ENCODE results near the gene TNNC1.

DNA sequence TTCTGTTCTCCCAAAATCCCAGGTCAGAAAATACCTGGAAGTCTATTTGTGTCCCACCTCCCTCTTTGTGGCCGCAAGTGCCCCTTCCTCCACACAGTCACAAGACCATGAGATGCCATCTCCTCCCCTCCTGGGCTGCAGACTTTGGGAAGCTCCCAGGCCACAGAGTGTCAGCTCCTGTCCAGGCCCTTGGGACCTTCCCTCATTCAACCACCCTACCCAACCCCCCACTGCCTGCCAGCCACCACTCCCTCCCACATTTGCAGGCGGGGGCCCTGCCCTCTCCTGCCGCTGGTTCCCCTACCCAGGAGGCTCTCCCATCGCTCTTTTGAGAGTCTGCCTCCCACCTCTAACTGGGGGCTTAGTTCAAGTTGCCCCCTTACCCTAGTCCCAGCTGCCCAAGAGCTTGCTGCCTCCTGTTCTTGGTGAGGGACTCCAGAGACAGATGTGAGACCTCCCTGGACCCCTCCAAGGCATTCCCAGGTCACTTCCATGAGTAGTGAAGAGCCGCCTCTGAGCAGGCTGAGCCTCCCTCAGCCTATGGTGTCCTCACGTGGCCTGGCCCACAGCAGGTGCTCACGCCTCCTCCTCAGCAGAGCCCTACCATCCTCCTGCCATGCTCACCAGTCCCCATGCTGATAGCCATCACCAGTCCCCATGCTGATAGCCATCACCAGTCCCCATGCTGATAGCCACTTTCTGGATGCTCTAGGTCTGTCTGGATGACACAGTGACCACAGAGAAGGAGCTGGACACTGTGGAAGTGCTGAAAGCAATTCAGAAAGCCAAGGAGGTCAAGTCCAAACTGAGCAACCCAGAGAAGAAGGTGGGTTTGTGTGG is 25.4 kb upstream of the TNNC1 start:
- TF ChIP-seq, protein P1, sequence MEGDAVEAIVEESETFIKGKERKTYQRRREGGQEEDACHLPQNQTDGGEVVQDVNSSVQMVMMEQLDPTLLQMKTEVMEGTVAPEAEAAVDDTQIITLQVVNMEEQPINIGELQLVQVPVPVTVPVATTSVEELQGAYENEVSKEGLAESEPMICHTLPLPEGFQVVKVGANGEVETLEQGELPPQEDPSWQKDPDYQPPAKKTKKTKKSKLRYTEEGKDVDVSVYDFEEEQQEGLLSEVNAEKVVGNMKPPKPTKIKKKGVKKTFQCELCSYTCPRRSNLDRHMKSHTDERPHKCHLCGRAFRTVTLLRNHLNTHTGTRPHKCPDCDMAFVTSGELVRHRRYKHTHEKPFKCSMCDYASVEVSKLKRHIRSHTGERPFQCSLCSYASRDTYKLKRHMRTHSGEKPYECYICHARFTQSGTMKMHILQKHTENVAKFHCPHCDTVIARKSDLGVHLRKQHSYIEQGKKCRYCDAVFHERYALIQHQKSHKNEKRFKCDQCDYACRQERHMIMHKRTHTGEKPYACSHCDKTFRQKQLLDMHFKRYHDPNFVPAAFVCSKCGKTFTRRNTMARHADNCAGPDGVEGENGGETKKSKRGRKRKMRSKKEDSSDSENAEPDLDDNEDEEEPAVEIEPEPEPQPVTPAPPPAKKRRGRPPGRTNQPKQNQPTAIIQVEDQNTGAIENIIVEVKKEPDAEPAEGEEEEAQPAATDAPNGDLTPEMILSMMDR (conservative IDR thresholded peaks at IDR 0.05; ENCODE audit: low read depth, low read length) = no peak
- TF ChIP-seq EZH2 (IDR thresholded peaks at IDR 0.05; ENCODE audit: borderline replicate concordance, low read depth, low read length, poor library complexity, severe bottlenecking) = no peak

Data from A673 (cell line).